GM12891 (cell line): ENCODE measurements around the gene SAMMSON.
A peak's percentile ranks its signal among the peaks of the same experiment; 100 is the strongest.

Source experiments
- DNase-seq: peaks from one replicate; pipeline ENCODE4 v3.0.0; 2011; ENCODE audit warnings: low spot score; ENCODE audit not compliant: insufficient read length
- FAIRE-seq: peaks from 2 replicates; lab custom pipeline; 2011; peaks lifted over from hg19 to GRCh38; lab: Jason Lieb, UNC
- PAX5 ChIP-seq: IDR thresholded peaks from 2 replicates; pipeline ENCODE4 v1.6.1; 2011; ENCODE audit warnings: low read length, moderate library complexity, mild to moderate bottlenecking; ENCODE audit not compliant: insufficient read depth, severe bottlenecking
- POLR2A ChIP-seq: IDR thresholded peaks from 2 replicates; pipeline ENCODE4 v1.6.1; 2011; ENCODE audit warnings: low read depth, low read length, control low read depth
- POLR2AphosphoS5 ChIP-seq: IDR thresholded peaks from 2 replicates; pipeline ENCODE4 v1.6.1; 2011; ENCODE audit warnings: low read depth, low read length, control low read depth
- POU2F2 ChIP-seq: IDR thresholded peaks from 2 replicates; pipeline ENCODE4 v1.6.1; 2011; ENCODE audit warnings: low read depth, mild to moderate bottlenecking, control low read depth, low read length, moderate library complexity
- SPI1 ChIP-seq: IDR thresholded peaks from 2 replicates; pipeline ENCODE4 v1.6.1; 2011; ENCODE audit warnings: low read depth, low read length, control low read depth
- TAF1 ChIP-seq: IDR thresholded peaks from 2 replicates; pipeline ENCODE4 v1.6.1; 2011; ENCODE audit warnings: low read depth, low read length, control low read depth

The SAMMSON gene

GRCh38 chr3:69983546-69984265, 15.8 kb upstream of the SAMMSON start:
- TF ChIP-seq SPI1 (no peak), POLR2AphosphoS5 (no peak), TAF1 (no peak), POLR2A (no peak), POU2F2 (no peak), PAX5 (no peak)
- FAIRE-seq: no peak
- no peak for DNase-seq

- FAIRE-seq: no peak
Observed at GRCh38 chr3:69985266-69985665, 14.3 kb upstream of the SAMMSON start.

GRCh38 chr3:69986419-69986818, 13.1 kb upstream of the SAMMSON start:
- no peak for DNase-seq
- no peak for FAIRE-seq
- TF ChIP-seq POLR2A (no peak), POU2F2 (no peak), SPI1 (no peak), TAF1 (no peak), POLR2AphosphoS5 (no peak), PAX5 (no peak)

More at GRCh38 chr3:69985266-69985665, 14.3 kb upstream of the SAMMSON start:
- no peak for DNase-seq
- TF ChIP-seq POLR2A (no peak), POLR2AphosphoS5 (no peak), POU2F2 (no peak), TAF1 (no peak), PAX5 (no peak), SPI1 (no peak)

- no peak for TF ChIP-seq POLR2A
- no peak for TF ChIP-seq PAX5
- TF ChIP-seq POLR2AphosphoS5: no peak
- TF ChIP-seq TAF1: no peak
- no peak for TF ChIP-seq POU2F2
- no peak for TF ChIP-seq SPI1
- DNase-seq: no peak
- FAIRE-seq: no peak
Observed at GRCh38 chr3:69987833-69988232, 11.7 kb upstream of the SAMMSON start.

- no peak for FAIRE-seq
- DNase-seq: no peak
- TF ChIP-seq PAX5 (no peak), POLR2A (no peak), POU2F2 (no peak), TAF1 (no peak), POLR2AphosphoS5 (no peak), SPI1 (no peak)
Observed at GRCh38 chr3:69993757-69994156, 5.8 kb upstream of the SAMMSON start.

GRCh38 chr3:69994919-69995318, 4.6 kb upstream of the SAMMSON start:
- DNase-seq: no peak
- FAIRE-seq: no peak
- TF ChIP-seq SPI1: peak; percentile 35; the same call in 1 of the 2 replicates
- TF ChIP-seq PAX5: no peak

- DNase-seq (no peak), FAIRE-seq (no peak)
- TF ChIP-seq POLR2A (no peak), TAF1 (no peak), SPI1 (no peak), PAX5 (no peak), POU2F2 (no peak), POLR2AphosphoS5 (no peak)
Observed at GRCh38 chr3:69997631-69998307, 1.8 kb upstream of the SAMMSON start.

- FAIRE-seq: no peak
- DNase-seq: no peak
- TF ChIP-seq TAF1 (no peak), PAX5 (no peak), POU2F2 (no peak), POLR2A (no peak), SPI1 (no peak), POLR2AphosphoS5 (no peak)
Observed at GRCh38 chr3:69998759-69999139, 784 bp upstream of the SAMMSON start.

GRCh38 chr3:70000028-70000410, 486 bp downstream of the SAMMSON start:
- DNase-seq (no peak), FAIRE-seq (no peak)
- TF ChIP-seq POU2F2: no peak
- no peak for TF ChIP-seq SPI1
- no peak for TF ChIP-seq POLR2AphosphoS5
- no peak for TF ChIP-seq TAF1
- no peak for TF ChIP-seq PAX5
- no peak for TF ChIP-seq POLR2A
